HG03196 (cell line): ENCODE results near the gene PLPPR1.

Source experiments
- ATAC-seq: cut with Tn5 transposase; IDR thresholded peaks from one replicate; pipeline ENCODE4 v1.9.1; 2021; ENCODE audit not compliant: unreplicated experiment

The PLPPR1 gene

DNA sequence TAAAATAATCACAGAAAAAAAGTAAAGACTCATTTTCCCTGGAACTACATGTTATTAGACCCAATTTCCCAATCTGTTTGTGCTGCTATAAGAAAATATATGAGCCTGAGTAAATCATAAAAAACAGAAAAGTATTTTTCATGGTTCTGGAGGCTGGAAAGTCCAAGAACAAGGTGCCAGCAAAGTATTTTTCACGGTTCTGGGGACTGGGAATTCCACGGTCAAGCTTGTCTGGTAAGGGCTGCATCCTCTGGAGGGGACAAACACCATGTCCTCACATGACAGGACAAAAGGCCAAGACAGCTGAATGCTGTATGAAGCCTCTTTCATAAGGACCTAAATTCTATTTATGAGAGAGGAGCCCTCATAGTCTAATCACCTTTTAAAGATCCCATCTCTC lies 172.3 kb downstream of the PLPPR1 start:
- no peak for ATAC-seq

DNA sequence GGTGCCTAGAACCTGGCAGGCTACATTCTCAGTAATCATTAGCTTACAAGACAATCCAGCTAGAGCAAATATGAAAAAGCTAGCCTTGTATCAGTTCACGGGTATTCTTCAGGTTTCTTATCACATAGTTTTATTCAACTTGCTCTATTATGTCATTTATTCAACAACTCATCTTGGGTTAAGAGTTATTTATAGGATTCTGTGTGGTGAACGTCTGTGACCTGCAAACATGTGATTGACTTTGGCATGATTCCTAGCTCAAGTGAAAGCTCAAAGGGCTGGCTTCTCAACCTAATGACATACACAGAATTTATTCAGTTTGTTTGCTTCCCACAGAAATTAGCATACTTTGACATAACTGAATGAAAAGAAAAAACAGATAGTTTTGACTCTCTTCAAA lies 173.1 kb downstream of the PLPPR1 start:
- ATAC-seq = no peak

DNA sequence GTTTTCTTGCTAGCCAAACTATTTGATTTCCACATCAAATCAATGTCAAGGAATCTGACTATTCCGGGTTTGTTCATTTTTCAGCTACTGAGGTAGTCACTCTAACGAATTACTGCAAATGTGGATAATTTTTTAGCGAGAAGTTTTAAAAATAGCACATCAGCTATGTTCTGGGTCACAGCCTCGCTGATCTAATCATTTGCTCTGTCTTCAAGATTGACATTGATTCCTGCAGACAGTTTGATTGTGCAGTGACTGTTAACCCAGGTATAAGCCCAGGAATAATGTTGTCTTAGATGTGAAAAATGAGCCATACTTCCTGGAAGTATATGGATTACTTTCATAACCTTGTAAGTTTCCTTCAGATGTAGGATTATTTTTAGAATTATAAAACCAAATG lies 181.1 kb downstream of the PLPPR1 start:
- ATAC-seq = no peak

DNA sequence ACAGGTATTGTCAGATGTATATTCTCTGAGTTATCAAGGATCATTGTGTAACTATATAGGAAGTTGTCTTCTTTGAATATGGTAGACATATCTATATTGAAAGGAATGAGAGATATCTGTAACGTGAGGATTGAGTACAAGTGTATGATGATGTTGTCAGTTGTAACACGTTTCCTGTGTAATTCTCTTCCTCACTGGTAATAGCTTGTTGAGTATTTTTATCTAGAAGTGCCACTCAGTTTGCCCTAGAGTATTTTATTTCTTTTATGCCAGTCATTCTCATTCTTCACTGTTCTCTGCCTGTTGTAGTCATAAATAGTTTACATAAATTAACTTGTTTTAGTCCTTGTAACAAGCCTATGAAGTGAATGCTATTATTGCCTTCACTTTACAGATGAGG lies 184.1 kb downstream of the PLPPR1 start:
- ATAC-seq = no peak

DNA sequence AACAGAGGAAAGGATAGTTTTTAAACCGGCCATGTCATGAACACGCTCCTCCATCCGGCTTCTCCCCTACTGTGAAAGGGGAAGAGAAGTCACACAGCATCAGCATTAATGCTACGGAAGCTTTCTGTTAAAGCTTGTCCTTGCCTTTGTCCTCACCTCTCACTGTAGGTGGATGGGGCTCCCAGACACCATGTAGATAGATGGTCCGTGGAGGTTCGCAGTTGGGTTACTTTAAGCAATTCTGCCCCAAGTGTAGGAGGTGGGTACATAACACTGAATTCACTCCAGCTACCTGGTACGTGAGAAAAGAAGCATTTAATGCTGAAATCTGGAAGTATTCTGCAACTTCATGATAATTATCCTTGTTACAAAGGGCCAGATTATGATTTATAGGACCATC lies 190.5 kb downstream of the PLPPR1 start:
- ATAC-seq = no peak

DNA sequence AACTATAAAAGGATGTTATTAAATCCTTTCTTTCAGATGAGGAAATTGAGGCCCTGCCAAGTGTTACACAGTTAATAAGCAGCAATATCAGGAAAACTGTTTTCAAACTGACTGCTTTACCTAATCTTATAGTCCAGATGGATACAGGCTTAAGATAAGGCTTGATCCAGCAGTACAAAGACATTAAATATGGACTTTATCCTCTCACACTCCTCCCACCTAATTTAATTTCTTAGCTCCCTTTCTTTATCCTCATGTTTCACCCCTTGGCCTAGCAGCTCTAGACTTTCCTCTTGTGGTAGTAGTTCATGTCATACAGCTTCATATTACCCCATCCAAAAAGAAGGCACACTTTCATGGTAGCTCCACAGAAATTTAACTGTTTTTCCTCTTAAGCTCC lies 191.8 kb downstream of the PLPPR1 start:
- ATAC-seq = no peak

DNA sequence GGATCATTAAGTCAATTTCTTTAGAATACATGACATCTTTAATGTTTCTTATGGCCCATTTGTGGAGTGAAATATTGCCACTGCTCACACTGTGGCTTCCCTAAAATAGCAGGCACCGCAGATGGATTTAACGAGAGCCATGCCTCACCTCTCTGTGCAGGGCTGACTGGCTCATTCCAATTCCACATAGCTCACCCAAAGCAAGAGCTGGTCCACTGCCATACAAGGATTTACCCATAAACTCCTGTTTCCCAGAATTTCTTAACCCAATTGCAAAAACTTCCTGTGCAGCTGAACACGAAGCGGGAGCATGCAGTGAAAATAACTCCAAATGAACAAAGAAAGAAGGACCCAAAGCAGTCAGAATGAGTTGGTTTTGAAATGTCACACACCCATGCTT lies 196.7 kb downstream of the PLPPR1 start:
- no peak for ATAC-seq

DNA sequence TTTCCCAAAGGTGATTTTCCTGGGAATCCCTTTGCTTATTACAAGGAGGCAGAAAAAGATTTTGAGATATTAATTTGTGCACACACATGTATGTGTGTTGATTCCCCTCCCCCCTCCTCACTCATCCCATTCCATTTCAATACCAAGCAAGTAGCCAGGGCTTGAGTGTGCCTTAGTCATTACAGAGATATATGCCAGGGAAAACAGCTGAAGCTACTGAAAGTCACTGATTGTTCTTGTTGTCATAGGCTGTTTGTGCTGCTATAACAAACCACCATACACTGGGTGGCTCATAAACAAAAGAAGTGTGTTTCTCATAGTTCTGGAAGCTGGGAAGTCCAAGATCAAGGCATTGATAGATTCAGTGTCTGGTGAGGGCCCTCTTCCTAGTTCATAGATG lies 197.6 kb downstream of the PLPPR1 start:
- no peak for ATAC-seq

DNA sequence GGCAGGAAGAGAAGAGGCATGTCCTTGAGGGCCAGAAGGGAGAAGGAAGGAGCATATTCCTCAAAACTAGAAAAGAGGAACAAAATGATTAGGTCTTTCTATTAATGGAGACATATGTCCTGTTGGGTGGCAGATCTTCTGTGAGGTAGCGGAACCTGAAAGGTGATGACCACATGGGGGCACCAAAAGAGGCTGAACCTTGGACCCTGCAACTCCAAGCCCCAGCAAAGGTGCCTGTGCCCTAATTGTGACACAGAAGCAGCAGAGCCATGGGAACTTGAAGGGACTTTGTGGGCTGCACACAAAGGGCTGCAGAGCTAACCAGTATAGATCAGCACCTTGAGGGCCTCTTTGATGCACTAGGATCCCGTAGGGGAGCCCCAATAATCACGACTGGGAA lies 198.3 kb downstream of the PLPPR1 start:
- no peak for ATAC-seq

DNA sequence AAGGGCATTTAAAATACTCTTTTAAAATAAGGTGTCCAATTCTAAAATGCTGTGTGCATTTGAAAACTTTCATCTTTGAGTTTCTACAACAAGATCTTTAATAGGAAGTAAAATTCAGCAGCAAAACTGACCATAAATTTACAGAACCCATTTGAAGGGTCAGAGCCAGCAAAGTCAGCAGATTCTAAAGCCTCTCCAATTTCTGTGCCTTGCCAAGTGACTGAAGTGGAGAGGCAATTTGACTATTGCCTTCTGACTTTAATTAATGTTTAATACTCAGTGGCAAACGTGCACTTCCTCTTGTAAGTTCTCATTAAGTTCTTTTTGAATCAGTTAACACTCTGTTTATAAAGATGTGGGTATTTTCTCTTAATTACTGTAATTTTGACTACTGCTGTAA lies 201.1 kb downstream of the PLPPR1 start:
- ATAC-seq = no peak

DNA sequence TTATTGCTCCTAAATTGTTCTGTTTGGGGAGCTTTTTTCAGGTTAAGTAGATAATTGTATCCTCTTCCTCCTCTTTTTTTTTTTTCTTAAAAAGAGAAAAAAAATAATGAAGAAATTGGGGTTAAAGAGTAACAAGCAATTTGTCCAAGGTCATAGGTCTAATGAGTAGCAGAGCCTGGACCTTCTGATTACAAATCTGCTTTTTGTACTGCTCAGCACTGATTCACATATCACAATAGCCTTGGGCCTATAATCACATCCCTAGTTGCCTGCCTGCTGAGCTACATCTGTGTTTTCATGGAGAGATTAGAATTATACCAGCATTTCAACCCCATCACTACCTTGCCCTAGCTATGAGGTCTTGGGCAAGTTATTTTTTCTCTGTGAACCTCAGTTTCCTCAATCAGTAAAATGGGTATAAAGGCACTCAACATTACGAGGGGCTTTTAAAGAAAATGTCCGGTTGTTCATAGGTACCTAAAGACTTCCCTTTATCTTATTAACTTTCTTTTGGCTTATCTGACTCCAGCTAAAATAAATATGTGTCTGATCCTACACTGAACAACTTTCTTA lies 204.0 kb downstream of the PLPPR1 start:
- ATAC-seq = no peak

DNA sequence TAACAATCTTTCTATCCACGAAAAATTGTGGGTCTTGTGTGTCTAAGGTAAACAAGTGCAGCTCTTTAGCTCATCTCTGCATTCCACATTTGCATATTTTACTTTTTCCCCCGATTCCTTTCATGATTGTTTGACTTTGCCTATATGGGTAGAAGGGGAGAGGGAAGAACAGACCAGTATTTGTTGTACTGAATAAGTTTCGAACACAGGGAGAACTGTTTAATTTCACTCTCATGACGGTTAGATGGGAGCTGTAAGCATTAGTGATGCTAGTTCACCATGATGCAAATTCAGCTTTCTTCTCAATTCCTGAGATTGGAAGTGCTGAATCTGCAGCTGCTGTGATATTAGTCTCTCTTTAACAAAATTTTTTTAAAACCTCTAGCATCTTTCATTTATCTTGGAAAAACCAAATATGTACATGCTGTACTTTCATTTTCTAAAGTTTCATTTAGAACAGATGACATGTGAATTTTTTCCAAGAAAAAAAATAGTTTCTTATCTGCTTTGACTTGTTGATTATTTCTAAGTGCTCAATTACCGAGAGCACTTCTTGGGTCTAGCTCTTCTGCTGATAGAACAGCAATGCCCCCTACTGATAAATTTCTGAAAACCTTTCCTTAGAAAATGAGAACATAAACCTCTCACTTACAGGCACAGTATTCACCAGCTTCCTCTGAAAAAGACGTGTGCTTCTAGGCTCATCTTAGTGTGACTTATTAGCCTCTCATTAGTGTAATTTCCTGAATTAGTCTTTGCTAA lies 206.8 kb downstream of the PLPPR1 start:
- no peak for ATAC-seq

DNA sequence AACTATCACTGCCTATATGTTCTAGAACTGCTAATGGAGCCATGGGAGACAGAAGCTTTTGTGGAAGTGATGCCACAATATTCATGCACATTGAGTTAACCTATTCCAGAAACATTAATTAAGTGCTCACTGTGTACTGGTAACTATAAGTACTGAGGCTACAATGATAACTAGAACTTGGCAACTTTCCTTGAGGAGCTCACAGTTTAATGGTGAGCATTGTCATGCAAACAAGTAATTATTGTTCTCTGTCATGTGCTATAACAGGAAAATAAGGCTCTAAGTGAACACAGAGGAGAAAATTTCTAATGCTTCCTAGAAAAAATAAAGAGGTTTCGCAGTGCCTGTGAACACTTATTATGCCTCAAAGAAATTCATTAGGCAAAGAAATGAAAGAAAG lies 214.1 kb downstream of the PLPPR1 start:
- no peak for ATAC-seq

DNA sequence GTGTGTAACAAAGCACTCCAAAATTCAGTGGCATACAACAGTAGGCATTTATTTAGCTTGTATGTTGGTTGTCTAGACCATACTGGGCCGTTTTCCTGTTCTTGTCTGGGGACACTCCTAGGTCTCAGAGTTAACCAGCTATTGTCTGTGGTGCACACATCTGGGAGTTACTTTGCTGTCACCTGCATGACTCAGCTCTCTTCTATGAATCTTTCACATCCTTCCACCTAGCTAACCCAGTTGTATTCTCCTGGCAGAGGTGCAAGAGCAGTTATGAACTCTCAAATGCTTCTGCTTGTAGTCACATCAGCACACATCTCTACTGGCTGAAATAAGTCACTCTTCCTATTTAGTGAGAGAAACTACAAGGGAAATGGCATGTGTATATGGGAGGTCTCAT lies 218.2 kb downstream of the PLPPR1 start:
- ATAC-seq = no peak

DNA sequence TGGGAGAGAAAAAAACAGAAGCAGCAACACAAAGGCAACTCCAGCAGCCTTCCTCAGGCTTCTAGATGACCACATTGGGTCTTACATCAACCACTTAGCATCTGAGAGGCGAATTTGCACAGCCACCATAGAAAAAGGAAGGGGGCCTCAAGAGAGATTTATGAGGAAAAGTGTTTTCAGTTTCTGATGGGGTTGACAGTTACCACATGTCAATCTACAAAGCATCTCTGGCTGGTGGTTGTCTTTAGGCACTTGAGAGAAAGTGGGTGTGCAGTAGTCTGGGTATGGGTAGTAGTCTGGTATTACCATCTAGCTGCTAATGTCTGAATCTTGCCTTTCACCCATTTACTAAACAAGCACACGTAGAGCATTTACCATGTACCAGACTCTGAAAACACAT lies 218.8 kb downstream of the PLPPR1 start:
- no peak for ATAC-seq

DNA sequence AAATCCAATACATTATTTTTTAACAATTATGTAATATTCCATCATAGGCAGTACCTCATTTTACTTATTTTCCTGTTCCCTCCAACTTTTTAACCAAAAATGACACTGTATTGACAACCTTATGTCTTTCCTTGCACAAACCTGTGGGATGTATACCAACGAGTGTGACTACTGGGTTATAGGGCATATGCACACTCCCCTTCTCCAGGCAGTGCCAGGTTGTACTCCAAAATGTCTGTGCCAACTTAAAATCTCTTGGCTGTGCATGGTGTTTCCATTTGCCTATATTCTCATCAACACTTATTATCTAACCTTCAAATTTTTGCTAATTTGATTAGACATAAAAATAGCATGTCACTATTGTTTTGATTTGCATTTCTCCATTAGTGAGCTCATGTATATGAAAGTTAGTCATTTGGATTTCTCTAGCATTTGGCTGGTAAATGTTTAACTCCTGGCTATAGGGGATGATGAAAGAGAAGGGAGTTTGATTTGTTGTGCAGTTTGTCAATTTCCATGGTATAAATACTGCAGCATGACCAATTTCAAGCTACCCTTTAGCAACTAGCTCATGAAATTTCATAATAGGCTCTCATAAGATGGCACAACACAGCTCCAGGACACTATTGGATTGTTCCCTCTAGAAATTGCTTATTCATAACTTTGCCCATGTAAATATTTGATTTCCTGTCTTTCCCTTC lies 226.4 kb downstream of the PLPPR1 start:
- no peak for ATAC-seq

DNA sequence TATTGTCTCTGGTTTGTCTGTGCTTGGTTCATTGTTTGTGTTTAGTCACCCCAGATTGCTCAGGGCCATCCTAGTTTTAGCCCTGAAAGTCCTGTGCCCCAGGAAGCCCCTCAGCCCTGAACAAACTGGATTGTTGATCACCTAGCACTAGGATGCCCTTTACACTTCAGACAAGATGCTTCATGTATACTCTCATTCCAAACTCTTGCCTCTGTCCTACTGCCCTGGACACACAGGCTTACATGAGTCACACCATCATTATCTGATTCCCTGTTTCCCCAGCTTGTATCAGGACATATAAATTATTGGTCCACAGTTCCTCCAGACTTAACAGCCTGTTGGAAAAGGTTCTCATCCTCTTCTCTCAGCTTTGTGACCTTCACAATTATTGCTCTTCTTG lies 236.2 kb downstream of the PLPPR1 start:
- no peak for ATAC-seq

DNA sequence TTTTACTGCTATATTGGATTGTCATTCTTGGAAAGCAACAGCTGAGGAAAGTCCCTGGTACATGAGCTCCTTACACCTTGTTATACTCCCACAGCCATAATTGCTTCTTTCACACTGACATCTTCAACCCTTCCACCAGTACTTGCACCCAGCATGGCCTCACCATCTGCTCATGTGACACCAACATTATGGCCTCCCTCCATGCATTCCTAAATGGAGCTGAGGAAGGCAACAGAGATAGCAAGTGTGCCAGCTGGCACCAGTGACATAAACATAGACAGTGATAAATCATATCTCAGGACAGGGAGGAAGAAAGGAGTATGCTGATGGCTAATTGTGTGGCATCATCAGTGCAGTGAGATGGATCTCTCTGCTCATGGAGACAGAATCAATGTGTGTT lies 236.7 kb downstream of the PLPPR1 start:
- no peak for ATAC-seq

DNA sequence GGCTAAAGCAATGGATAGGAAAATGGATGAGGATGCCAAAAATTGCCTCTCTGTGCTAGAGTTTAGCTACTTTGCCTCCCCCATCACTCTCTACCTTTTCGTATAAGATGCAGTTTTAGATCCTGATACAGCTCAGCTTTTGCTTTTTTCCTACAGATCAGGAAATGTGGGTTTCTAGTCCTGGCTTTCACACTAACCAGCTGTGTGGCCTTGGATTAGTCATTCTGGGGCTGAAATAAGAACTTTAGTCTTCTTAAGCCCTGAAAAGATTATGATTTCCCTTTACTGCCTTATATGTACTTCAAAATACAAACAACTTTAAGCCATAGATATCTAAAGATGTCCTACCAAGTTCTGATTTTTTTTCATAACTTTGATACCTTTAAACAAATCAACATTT lies 239.9 kb downstream of the PLPPR1 start:
- ATAC-seq = no peak

DNA sequence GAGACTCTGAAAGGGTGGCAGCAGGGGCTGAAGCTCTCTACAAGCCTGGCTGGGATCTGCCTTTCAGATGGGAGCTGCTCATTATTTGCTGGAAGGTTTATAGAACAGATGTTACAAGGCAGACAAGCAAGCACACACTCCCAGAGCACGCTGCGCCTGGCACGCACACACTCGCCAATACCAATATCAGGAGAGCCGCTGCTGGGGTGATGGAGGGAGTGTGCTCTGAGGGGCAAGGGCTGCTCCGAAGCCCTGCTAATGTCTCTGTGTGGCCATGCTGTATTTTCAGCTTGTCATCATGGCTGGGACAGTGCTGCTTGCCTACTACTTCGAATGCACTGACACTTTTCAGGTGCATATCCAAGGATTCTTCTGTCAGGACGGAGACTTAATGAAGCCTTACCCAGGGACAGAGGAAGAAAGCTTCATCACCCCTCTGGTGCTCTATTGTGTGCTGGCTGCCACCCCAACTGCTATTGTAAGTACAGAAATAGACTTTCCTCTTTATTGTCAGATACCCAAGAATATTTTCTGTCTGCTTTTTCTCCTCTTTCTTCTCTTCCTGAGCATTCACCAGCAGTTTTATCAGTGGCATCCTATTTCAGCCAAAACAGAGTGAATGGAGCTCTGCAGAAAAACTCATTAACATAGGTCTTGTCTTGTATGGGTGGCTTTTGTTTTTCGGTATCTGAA lies 241.2 kb downstream of the PLPPR1 start:
- no peak for ATAC-seq

DNA sequence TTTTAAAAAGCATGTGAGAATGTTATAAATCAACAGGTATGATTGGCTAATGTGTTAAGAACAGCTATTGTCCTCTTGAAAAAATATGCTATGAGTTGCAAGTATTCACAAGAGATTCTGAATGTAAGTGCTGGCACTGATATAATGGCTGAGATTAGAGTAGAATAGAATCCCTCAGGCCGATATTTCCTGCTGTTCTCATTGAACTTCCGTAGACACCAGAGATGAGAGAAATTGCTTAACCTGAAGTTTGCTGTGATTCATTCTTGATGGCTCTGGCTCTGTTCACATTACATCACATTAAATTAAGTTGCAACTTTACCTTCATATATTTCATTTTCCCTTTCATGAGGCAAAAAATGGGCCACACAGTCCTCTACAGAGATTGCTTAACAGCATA lies 241.8 kb downstream of the PLPPR1 start:
- ATAC-seq = no peak

DNA sequence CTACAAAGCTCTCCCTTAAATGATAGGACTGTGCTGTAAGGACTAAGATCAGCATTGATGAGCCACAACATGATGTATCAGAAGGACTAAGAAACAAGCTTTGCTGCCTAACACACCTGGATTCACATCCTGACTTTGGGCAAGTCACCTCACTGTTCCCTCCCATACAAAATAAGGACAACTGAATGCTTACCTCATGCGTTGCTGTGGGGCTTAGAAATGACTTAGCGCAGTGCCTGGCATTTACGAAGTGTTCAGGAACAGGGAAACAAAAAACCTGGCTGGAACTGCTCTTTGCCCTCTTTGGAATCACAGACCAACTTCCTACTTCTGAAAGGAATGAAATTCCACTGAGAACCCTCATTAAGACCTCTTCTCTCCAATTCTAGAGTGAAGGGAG lies 242.6 kb downstream of the PLPPR1 start:
- no peak for ATAC-seq
